ENCODE measurements around the gene TCF4. TPM values are rescaled to one million over a fixed set of nuclear protein-coding genes. Genes with fewer than 3 reads are reported as not detected.

Gene TCF4
- total and polyA plus RNA-seq, 2 donors (not counting 1 experiment from before 2014, with no cell fraction given) = 68.5 to 353 TPM

DNA sequence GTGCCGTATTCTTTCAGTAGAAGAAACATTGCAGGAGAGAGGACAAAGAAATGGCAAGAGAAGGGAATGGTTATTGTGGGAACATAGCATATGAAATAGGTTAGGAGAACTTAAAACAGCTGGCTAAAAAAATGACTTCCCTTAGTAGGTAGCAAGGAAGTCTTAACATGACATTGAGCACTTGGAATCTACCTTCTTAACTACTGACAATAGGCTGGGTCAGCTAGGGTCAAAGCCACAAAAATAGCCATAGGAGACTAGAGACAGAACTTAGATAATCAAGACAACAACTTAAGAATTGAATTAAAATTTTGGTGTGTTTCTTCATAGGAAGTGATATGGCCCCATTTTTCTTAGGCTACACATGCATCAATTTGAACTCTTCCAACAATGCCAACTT, 227.9 kb downstream of the TCF4 start:
- Histone ChIP-seq H3K79me2 (ENCODE audit: control insufficient read depth, insufficient read depth, low read length) (peaks cover 21% of the 10 kb centered on the region), H3K27me3 (replicated peaks in 1 of 4; ENCODE audit: control extremely low read depth in 1 of 4, control insufficient read depth in 3 of 4, insufficient read depth in 4 of 4, low read length in 3 of 4) (no peaks in the 10 kb centered on the region), H3K4me1 (ENCODE audit: control insufficient read depth in 2 of 2, insufficient read depth in 2 of 2, low read length in 2 of 2) (no peaks in the 10 kb centered on the region), H4K20me1 (ENCODE audit: control insufficient read depth, insufficient read depth, low read length, poor library complexity, severe bottlenecking) (no peaks in the 10 kb centered on the region), H3K9me3 (ENCODE audit: control extremely low read depth in 1 of 3, control insufficient read depth in 2 of 3, insufficient read depth in 1 of 3, low read length in 2 of 3) (peaks cover 0 to 3% (median 2%) of the 10 kb centered on the region in 3 donors), H3K36me3 (replicated peaks in 1 of 2; ENCODE audit: control extremely low read depth in 1 of 2, control insufficient read depth in 1 of 2, extremely low read depth in 1 of 2, insufficient read depth in 2 of 2, low read length in 1 of 2) (no peaks in the 10 kb centered on the region), H3K4me3 (ENCODE audit: control extremely low read depth in 1 of 5, extremely low read depth in 1 of 5, insufficient read depth in 1 of 5, low read depth in 2 of 5, low read length in 4 of 5) (no peak overlapping the region), H2AFZ (ENCODE audit: insufficient read depth, low read depth, low read length, poor library complexity, severe bottlenecking) (no peak overlapping the region), H3K27ac (ENCODE audit: low read length in 2 of 2) (no peak overlapping the region), H3K9ac (ENCODE audit: low read length) (no peak overlapping the region), H3K4me2 (replicated peaks; ENCODE audit: low read depth, low read length, poor library complexity, severe bottlenecking) (no peak overlapping the region)
- no peak overlapping the region for H3K27ac Mint-ChIP-seq
- intact Hi-C loops (cut with micrococcal nuclease) = no loop called here
- ChIA-PET POLR2A (no interaction called here), CTCF (no interaction called here)
- no peak overlapping the region for H3K4me3 Mint-ChIP-seq
- DNase-seq (no peak), ATAC-seq (ENCODE audit: low read depth) (no peak)
- peaks cover 11% of the 10 kb centered on the region for H3K4me1 Mint-ChIP-seq
- 100% methylated on average over 1 of the region's 1 CpG for WGBS (ENCODE audit: insufficient coverage)
- H3K9me3 Mint-ChIP-seq (ENCODE audit: insufficient read depth) = peaks cover 5% of the 10 kb centered on the region
- no peaks in the 10 kb centered on the region for H3K27me3 Mint-ChIP-seq
- TF ChIP-seq CTCF (IDR thresholded peaks at IDR 0.05) (no peak), EZH2 (IDR thresholded peaks at IDR 0.05; ENCODE audit: borderline replicate concordance, insufficient read depth, low read depth, low read length, poor library complexity, severe bottlenecking) (no peak)

DNA sequence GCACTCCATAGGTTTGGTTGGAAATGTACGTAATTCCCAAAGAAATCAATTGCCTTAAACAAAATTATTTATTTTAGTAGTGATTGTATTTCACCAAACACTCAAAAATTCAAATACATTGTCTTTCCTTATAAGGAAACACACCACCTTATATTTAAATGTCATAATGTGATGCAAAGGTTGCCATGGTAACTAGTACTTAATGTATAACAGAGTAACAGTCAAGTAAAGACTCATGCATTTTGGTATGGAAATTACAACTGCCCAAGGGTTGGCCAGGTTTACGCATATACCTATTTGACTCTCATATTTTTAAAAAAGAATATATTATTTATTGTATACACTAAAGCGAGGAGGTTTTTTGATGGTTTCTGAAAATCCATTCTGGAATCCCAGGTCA, 231.2 kb downstream of the TCF4 start:
- Mint-ChIP-seq H3K27me3 (peaks cover 3% of the 10 kb centered on the region), H3K9me3 (ENCODE audit: insufficient read depth) (no peaks in the 10 kb centered on the region), H3K27ac (no peak overlapping the region), H3K4me3 (no peak overlapping the region), H3K4me1 (peaks cover 11% of the 10 kb centered on the region)
- ChIA-PET POLR2A (no interaction called here), CTCF (no interaction called here)
- H3K79me2 ChIP-seq (ENCODE audit: control insufficient read depth, insufficient read depth, low read length) = peaks cover 23% of the 10 kb centered on the region
- intact Hi-C loops (cut with micrococcal nuclease) = loop anchor here (5.0 kb wide), 1 partner anchor 40 kb away; no protein-coding TSS in a partner anchor
- TF ChIP-seq CTCF (IDR thresholded peaks at IDR 0.05) = no peak
- no peak for TF ChIP-seq EZH2 (IDR thresholded peaks at IDR 0.05; ENCODE audit: borderline replicate concordance, insufficient read depth, low read depth, low read length, poor library complexity, severe bottlenecking)
- no peak for DNase-seq
- no CpG with 5 or more reads among the region's 3 CpGs for WGBS (ENCODE audit: insufficient coverage)
- H2AFZ ChIP-seq (ENCODE audit: insufficient read depth, low read depth, low read length, poor library complexity, severe bottlenecking) = no peak overlapping the region
- no peaks in the 10 kb centered on the region for H3K27me3 ChIP-seq (replicated peaks in 1 of 4; ENCODE audit: control extremely low read depth in 1 of 4, control insufficient read depth in 3 of 4, insufficient read depth in 4 of 4, low read length in 3 of 4)
- no peak overlapping the region for H3K9ac ChIP-seq (ENCODE audit: low read length)
- peaks cover 0 to 4% of the 10 kb centered on the region in 2 donors for H3K4me1 ChIP-seq (ENCODE audit: control insufficient read depth in 2 of 2, insufficient read depth in 2 of 2, low read length in 2 of 2)
- no peaks in the 10 kb centered on the region for H4K20me1 ChIP-seq (ENCODE audit: control insufficient read depth, insufficient read depth, low read length, poor library complexity, severe bottlenecking)
- ATAC-seq (ENCODE audit: low read depth) = no peak
- H3K27ac ChIP-seq (ENCODE audit: low read length in 2 of 2) = no peak overlapping the region
- H3K4me3 ChIP-seq (ENCODE audit: control extremely low read depth in 1 of 5, extremely low read depth in 1 of 5, insufficient read depth in 1 of 5, low read depth in 2 of 5, low read length in 4 of 5) = no peak overlapping the region
- no peaks in the 10 kb centered on the region for H3K36me3 ChIP-seq (replicated peaks in 1 of 2; ENCODE audit: control extremely low read depth in 1 of 2, control insufficient read depth in 1 of 2, extremely low read depth in 1 of 2, insufficient read depth in 2 of 2, low read length in 1 of 2)
- H3K9me3 ChIP-seq (ENCODE audit: control extremely low read depth in 1 of 3, control insufficient read depth in 2 of 3, insufficient read depth in 1 of 3, low read length in 2 of 3) = peaks cover 0 to 2% (median 0%) of the 10 kb centered on the region in 3 donors
- no peak overlapping the region for H3K4me2 ChIP-seq (replicated peaks; ENCODE audit: low read depth, low read length, poor library complexity, severe bottlenecking)

All from B cell (primary cell).